ENCODE results near the gene NPW. TPM values are rescaled to one million over a fixed set of nuclear protein-coding genes. Genes with fewer than 3 reads are reported as not detected.
A peak's percentile ranks its signal among the peaks of the same experiment; 100 is the strongest.

The NPW gene
- polyA plus RNA-seq (2012; ENCODE audit: insufficient read depth, insufficient read length, low read depth), result not detected

DNA sequence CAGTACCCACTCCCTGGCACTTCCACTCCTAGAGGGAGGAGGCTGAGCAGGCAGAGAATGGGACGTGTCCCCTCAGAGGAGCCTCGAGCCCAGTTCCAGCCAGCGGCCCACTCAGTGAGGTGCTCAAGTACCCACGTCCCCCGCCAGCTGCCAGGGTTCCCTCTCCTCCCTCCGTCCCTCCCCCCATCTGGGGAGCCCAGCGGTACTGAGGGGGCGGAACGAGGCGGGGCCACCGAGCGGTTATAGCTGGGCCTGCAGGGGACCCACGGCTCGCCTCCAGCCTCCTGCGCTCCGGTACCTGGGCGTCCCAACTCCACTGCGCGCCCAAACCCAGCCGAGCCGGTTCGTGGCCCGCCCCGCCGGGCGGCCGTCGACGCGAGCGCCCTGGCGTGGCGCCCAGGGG is at the start of gene NPW:
Gene NPW (plus strand): TSS at position 268 of the 403 bp plus-strand sequence.
- no peak within 1 kb of the TSS for H3K4me3 ChIP-seq (ENCODE audit: low read depth, low read length)
- TF ChIP-seq, protein P1, sequence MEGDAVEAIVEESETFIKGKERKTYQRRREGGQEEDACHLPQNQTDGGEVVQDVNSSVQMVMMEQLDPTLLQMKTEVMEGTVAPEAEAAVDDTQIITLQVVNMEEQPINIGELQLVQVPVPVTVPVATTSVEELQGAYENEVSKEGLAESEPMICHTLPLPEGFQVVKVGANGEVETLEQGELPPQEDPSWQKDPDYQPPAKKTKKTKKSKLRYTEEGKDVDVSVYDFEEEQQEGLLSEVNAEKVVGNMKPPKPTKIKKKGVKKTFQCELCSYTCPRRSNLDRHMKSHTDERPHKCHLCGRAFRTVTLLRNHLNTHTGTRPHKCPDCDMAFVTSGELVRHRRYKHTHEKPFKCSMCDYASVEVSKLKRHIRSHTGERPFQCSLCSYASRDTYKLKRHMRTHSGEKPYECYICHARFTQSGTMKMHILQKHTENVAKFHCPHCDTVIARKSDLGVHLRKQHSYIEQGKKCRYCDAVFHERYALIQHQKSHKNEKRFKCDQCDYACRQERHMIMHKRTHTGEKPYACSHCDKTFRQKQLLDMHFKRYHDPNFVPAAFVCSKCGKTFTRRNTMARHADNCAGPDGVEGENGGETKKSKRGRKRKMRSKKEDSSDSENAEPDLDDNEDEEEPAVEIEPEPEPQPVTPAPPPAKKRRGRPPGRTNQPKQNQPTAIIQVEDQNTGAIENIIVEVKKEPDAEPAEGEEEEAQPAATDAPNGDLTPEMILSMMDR (IDR thresholded peaks at IDR 0.05; ENCODE audit: low read depth, low read length), result no peak
- 0 out of 2 replicates have a peak, but pooled peaks cover 4% of the 10 kb centered on the region for H3K4me1 ChIP-seq
- no peaks in the 10 kb centered on the region for H3K27me3 ChIP-seq
- no peaks in the 10 kb centered on the region for H3K9me3 ChIP-seq
- H3K36me3 ChIP-seq, result no peaks in the 10 kb centered on the region
- DNase-seq, result peak; percentile 28

DNA sequence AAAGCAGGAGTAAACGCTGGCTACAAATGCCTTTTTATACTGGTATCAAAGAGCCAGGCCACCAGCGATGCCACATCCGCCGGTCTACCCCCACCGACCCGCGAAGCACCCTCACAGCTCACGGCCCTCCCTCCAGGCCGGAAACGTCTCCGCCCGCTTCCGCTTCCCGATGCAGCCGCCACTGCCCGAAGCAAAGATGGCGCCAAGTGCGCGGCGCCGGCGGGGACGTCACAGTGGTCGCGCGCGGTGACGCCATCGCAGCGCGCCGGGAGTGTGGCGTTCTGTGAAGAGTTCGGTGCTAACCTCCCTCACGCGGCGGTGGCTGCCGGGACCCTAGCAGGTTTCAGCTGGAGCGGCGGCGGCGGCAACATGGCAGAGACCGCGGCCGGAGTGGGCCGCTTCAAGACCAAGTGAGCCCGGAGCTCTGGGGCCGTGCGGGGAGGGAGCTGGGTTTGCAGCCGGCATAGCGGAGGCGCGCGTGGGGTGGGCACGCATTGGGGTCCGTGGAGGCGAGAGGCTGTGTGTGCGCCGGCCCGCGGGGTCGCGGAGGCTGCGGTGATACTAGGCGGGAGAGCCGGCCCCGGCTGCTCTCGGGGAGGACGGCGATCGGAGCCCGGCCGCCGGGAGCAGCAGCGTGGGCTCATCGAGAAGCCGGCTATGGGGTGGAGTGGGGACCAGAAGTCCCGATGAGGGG is 47.6 kb upstream of the NPW start, which contains the start of gene TBL3:
Gene TBL3 (plus strand): TSS at position 258 of the 694 bp plus-strand sequence. CDS start 112 bp downstream, at position 370.
- DNase-seq, result peak; percentile 96
- peak within 1 kb of the TSS; percentile 93 for H3K4me3 ChIP-seq (ENCODE audit: low read depth, low read length)
- no peaks in the 10 kb centered on the region for H3K27me3 ChIP-seq
- TF ChIP-seq, protein P1 (IDR thresholded peaks at IDR 0.05; ENCODE audit: low read depth, low read length), result no peak
- peaks cover 32% of the 10 kb centered on the region for H3K36me3 ChIP-seq
- no peaks in the 10 kb centered on the region for H3K9me3 ChIP-seq
- no peaks in the 10 kb centered on the region for H3K4me1 ChIP-seq

DNA sequence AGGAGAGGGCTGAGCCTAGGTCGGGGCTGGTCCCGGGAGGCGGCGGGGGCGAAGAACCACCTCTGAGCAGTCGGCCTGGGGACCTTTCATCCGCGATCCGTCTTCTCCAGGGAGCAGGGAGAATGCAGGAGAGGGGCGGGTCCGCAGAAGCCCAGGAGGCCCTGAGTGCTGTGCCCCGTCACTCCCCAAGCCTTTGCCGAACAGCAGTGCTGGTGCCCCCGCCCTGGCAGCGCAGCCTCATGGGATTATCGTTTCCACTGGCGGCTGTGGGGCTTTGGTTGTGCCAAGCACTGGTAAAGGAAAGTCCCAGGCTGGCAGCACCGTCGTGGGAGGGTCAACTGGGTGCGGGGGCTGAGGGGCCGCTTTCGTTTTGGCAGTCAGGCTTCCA is 47.1 kb upstream of the NPW start:
- Histone ChIP-seq H3K4me1 (no peaks in the 10 kb centered on the region), H3K4me3 (ENCODE audit: low read depth, low read length) (peak overlapping the region; percentile 93), H3K27me3 (no peaks in the 10 kb centered on the region), H3K9me3 (no peaks in the 10 kb centered on the region), H3K36me3 (peaks cover 34% of the 10 kb centered on the region)
- TF ChIP-seq, protein P1 (IDR thresholded peaks at IDR 0.05; ENCODE audit: low read depth, low read length), result no peak
- peak; percentile 24 for DNase-seq

DNA sequence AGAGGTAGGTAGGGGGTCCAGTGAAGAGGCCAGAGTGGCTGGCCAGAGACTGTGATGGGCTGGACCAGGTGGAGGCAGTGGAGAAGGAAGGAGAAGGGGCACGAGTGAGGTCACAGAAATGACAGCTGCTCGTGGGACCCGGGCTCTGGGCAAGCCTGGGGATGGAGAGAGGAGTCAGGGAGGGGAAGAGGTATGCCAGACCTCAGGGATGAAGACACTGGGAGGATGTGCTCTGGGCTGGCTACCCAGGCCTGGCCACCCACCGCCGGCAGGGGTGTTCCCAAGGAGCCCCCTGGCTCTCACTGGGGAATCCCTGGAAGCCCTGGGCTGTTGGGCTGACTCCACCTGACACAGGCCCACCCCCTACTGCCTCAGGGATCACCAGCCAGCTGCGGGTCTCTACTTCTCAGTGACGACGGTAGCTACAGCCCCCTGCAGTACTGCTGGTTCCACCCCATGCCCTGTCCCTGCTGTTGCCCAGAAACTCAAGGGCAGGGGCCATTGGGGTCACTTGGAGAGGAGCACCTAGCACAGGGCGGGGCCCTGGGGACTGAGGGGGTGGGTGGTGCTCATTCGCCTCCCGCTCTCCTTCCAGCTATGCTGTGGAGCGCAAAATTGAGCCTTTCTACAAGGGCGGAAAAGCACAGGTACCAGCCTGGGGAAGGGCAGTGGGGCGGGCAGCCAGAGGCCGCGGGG is 46.0 kb upstream of the NPW start:
- TF ChIP-seq, protein P1 (IDR thresholded peaks at IDR 0.05; ENCODE audit: low read depth, low read length), result no peak
- H3K4me3 ChIP-seq (ENCODE audit: low read depth, low read length), result no peak overlapping the region
- H3K27me3 ChIP-seq, result no peaks in the 10 kb centered on the region
- DNase-seq, result no peak
- H3K4me1 ChIP-seq, result no peaks in the 10 kb centered on the region
- no peaks in the 10 kb centered on the region for H3K9me3 ChIP-seq
- H3K36me3 ChIP-seq, result peaks cover 45% of the 10 kb centered on the region

DNA sequence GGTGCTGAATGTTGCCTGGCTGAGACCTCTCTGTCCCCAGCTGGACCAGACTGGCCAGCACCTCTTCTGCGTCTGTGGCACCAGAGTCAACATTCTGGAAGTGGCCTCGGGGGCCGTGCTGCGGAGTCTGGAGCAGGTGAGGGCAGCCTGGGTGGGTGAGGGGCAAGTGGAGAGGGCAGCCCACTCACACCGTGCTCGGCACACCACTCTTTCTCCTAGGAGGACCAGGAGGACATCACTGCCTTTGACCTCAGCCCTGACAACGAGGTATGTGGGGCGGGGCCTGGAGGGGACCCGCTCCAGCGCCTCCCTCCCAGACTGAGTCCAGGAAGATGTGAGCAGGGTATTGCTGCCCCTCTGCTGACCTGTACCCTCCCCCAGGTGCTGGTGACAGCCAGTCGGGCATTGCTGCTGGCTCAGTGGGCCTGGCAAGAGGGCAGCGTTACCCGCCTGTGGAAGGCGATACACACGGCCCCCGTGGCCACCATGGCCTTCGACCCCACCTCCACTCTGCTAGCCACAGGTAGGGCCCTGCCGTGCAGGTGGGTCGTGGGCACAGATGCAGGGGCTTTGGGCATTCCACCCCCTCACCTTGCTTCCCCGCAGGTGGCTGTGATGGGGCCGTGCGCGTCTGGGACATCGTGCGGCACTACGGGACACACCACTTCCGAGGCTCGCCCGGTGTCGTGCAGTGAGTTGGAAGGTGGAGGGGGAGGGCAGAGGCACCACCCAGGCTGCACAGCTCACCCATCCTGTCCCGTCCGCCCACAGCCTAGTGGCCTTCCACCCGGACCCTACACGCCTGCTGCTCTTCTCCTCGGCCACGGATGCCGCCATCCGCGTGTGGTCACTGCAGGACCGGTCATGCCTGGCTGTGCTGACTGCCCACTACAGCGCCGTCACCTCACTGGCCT is 45.2 kb upstream of the NPW start:
- Histone ChIP-seq H3K36me3 (peaks cover 49% of the 10 kb centered on the region), H3K27me3 (no peaks in the 10 kb centered on the region), H3K4me1 (no peaks in the 10 kb centered on the region), H3K9me3 (no peaks in the 10 kb centered on the region), H3K4me3 (ENCODE audit: low read depth, low read length) (no peak overlapping the region)
- DNase-seq, result no peak
- TF ChIP-seq, protein P1 (IDR thresholded peaks at IDR 0.05; ENCODE audit: low read depth, low read length), result no peak

Measured in BE2C (cell line).